ENCODE data around the gene RSPH4A. TPM values are rescaled to one million over a fixed set of nuclear protein-coding genes. Genes with fewer than 3 reads are reported as not detected.

The RSPH4A gene
- total and polyA plus RNA-seq, 9 donors: 0.52 to 17.9 (median 2.3) TPM

- Histone ChIP-seq H3K36me3 (no peaks in the 10 kb centered on the region), H3K27ac (no peak overlapping the region), H3K4me1 (ENCODE audit: insufficient read depth) (no peaks in the 10 kb centered on the region), H3K4me3 (no peak overlapping the region), H3K9me3 (no peaks in the 10 kb centered on the region), H3K27me3 (no peaks in the 10 kb centered on the region)
- intact Hi-C loops (cut with DNase I): no loop called here
- DNase-seq: no peak
- TF ChIP-seq POLR2A (IDR thresholded peaks at IDR 0.05): no peak
- TF ChIP-seq CTCF (IDR thresholded peaks at IDR 0.05): no peak
- TF ChIP-seq EP300 (IDR thresholded peaks at IDR 0.05): no peak
- WGBS, 3 donors: 73 to 87% (median 78%) methylated on average over 1 of the region's 1 CpG
These were observed 50.6 kb downstream of the RSPH4A start for GRCh38 chr6:116666869-116667268.

GRCh38 chr6:116667623-116668022 lies 51.3 kb downstream of the RSPH4A start:
- intact Hi-C loops (cut with DNase I): no loop called here
- WGBS, 3 donors: 36 to 40% (median 36%) methylated on average over 3 of the region's 3 CpGs

GRCh38 chr6:116672306-116672705 lies 56.0 kb downstream of the RSPH4A start:
- H3K9me3 ChIP-seq: no peaks in the 10 kb centered on the region
- no peak overlapping the region for H3K27ac ChIP-seq
- no peaks in the 10 kb centered on the region for H3K36me3 ChIP-seq
- WGBS, 3 donors: 88 to 95% (median 90%) methylated on average over 4 of the region's 4 CpGs
- no peaks in the 10 kb centered on the region for H3K27me3 ChIP-seq
- TF ChIP-seq EP300 (IDR thresholded peaks at IDR 0.05) (no peak), CTCF (IDR thresholded peaks at IDR 0.05) (no peak), POLR2A (IDR thresholded peaks at IDR 0.05) (no peak)
- intact Hi-C loops (cut with DNase I): no loop called here
- no peaks in the 10 kb centered on the region for H3K4me1 ChIP-seq (ENCODE audit: insufficient read depth)
- no peak for DNase-seq
- no peak overlapping the region for H3K4me3 ChIP-seq

More at GRCh38 chr6:116667623-116668022, 51.3 kb downstream of the RSPH4A start:
- peak overlapping the region; percentile 92 for H3K4me3 ChIP-seq
- no peak overlapping the region for H3K27ac ChIP-seq
- H3K4me1 ChIP-seq (ENCODE audit: insufficient read depth): no peaks in the 10 kb centered on the region
- no peak for TF ChIP-seq EP300 (IDR thresholded peaks at IDR 0.05)
- TF ChIP-seq CTCF (IDR thresholded peaks at IDR 0.05): no peak
- no peak for TF ChIP-seq POLR2A (IDR thresholded peaks at IDR 0.05)
- H3K36me3 ChIP-seq: no peaks in the 10 kb centered on the region
- DNase-seq: no peak
- no peaks in the 10 kb centered on the region for H3K27me3 ChIP-seq
- H3K9me3 ChIP-seq: no peaks in the 10 kb centered on the region

- H3K27me3 ChIP-seq: no peaks in the 10 kb centered on the region
- 92 to 94% (median 92%) methylated on average over 1 of the region's 1 CpG for WGBS, 3 donors
- no peaks in the 10 kb centered on the region for H3K4me1 ChIP-seq (ENCODE audit: insufficient read depth)
- no peaks in the 10 kb centered on the region for H3K36me3 ChIP-seq
- no peak overlapping the region for H3K27ac ChIP-seq
- H3K4me3 ChIP-seq: no peak overlapping the region
- TF ChIP-seq POLR2A (IDR thresholded peaks at IDR 0.05): no peak
- no peak for TF ChIP-seq CTCF (IDR thresholded peaks at IDR 0.05)
- no peak for TF ChIP-seq EP300 (IDR thresholded peaks at IDR 0.05)
- H3K9me3 ChIP-seq: no peaks in the 10 kb centered on the region
- DNase-seq: no peak
- intact Hi-C loops (cut with DNase I): no loop called here
These were observed 59.7 kb downstream of the RSPH4A start for GRCh38 chr6:116676021-116676420.
